K562 (cell line): ENCODE results near the gene HOXB7. TPM values are rescaled to one million over a fixed set of nuclear protein-coding genes. Genes with fewer than 3 reads are reported as not detected.
A peak's percentile ranks its signal among the peaks of the same experiment; 100 is the strongest.

Experiments used
- CHD7 ChIP-seq: fragments of 200-600 bp; sonication (generic); IDR thresholded peaks from one replicate; pipeline ENCODE4 v1.6.1; 2012; ENCODE audit warnings: mild to moderate bottlenecking, low read depth, low read length, inconsistent platforms
- EGR1 ChIP-seq: fragments of 450-650 bp; conservative IDR thresholded peaks from 2 replicates; pipeline ENCODE4 v1.6.1; 2017; ENCODE audit warnings: mild to moderate bottlenecking
- GTF2B ChIP-seq: IDR thresholded peaks from 2 replicates; pipeline ENCODE4 v1.6.1; 2011; ENCODE audit not compliant: insufficient read length; ENCODE audit errors: extremely low read depth
- HDAC8 ChIP-seq: fragments of 450-650 bp; IDR thresholded peaks from 2 replicates; pipeline ENCODE4 v1.6.1; 2016; ENCODE audit warnings: mild to moderate bottlenecking, missing genetic modification characterization, moderate library complexity, missing compliant biosample characterization
- KAT2B ChIP-seq: IDR thresholded peaks from one replicate; pipeline ENCODE4 v1.6.1; 2012; ENCODE audit warnings: low read depth, mild to moderate bottlenecking, control low read depth, inconsistent platforms, low read length, moderate library complexity
- MCM2 ChIP-seq: fragments of 450-650 bp; IDR thresholded peaks from 2 replicates; pipeline ENCODE4 v1.6.1; 2017; ENCODE audit warnings: low read depth, mild to moderate bottlenecking
- RB1 ChIP-seq: fragments of 450-650 bp; IDR thresholded peaks from 2 replicates; pipeline ENCODE4 v1.6.1; 2017; ENCODE audit warnings: low read depth, mild to moderate bottlenecking
- RBM25 ChIP-seq: fragments of 200-400 bp; formaldehyde crosslinking; IDR thresholded peaks from 2 replicates; pipeline ENCODE4 v1.6.1; 2018; ENCODE audit warnings: low read length, low read depth, moderate library complexity; ENCODE audit not compliant: severe bottlenecking
- TAF7 ChIP-seq: fragments of 450-650 bp; IDR thresholded peaks from 2 replicates; pipeline ENCODE4 v1.6.1; 2016; ENCODE audit warnings: missing genetic modification characterization, missing compliant biosample characterization
- TFE3 ChIP-seq: fragments of 450-650 bp; formaldehyde crosslinking; IDR thresholded peaks from 2 replicates; pipeline ENCODE4 v1.4.0; 2020; ENCODE audit warnings: mild to moderate bottlenecking, mixed read lengths
- ZBED1 ChIP-seq: IDR thresholded peaks from 2 replicates; pipeline ENCODE4 v1.6.1; 2014
- ZC3H8 ChIP-seq: fragments of 450-650 bp; IDR thresholded peaks from 2 replicates; pipeline ENCODE4 v1.6.1; 2017
- ZNF175 ChIP-seq: fragments of 200-800 bp; sonication (Bioruptor generic); IDR thresholded peaks from 2 replicates; pipeline ENCODE4 v1.6.1; 2016; ENCODE audit warnings: low read depth, mild to moderate bottlenecking, missing genetic modification characterization, missing compliant biosample characterization
- ZSCAN29 ChIP-seq: fragments of 450-650 bp; IDR thresholded peaks from 2 replicates; pipeline ENCODE4 v1.6.1; 2017
- polyA plus RNA-seq, 8 experiments: library from polyadenylated mRNA; depleted of rRNA in 4 of 8; stranded (reverse) in 5 of 8; unstranded in 3 of 8; fragments of >200 nt; fragmentation: Nextera tagmentation in 2 of 8; fragmentation: Illumina TruSeq in 1 of 8; extraction: Ambion mirVana in 2 of 8; extraction: Trizol in 1 of 8; gene quantifications; 2 replicates each; pipeline versions ENCODE4 v1.2.1 to v1.2.3, GENCODE V29; 2011 to 2014; ENCODE audit warnings: inconsistent platforms in 1 of 8, missing spikeins in 1 of 8
- total RNA-seq, 7 experiments: library from RNA; depleted of rRNA in 6 of 7; stranded (reverse); fragments of >200 nt in 6 of 7; fragmentation: Illumina TruSeq in 2 of 7; extraction: Trizol in 2 of 7; gene quantifications; 2 replicates each; pipeline versions ENCODE4 v1.2.1 to v1.2.3, GENCODE V29; 2011 to 2021; ENCODE audit warnings: low replicate concordance in 1 of 7

HOXB7 gene
- total and polyA plus RNA-seq, 9 of the 15 experiments (the other 6 are each of a cell fraction or from before 2014, with no cell fraction given), result 5.5 to 16.7 (median 8.3) TPM

- no peak for TF ChIP-seq RBM25
- TF ChIP-seq RB1, result peak; percentile 48; the same call in 1 of the 2 replicates
- no peak for TF ChIP-seq KAT2B
- TF ChIP-seq ZBED1, result no peak
- TF ChIP-seq ZNF175 (CRISPR knock-in tag), result no peak
- no peak for TF ChIP-seq CHD7
- no peak for TF ChIP-seq EGR1
- no peak for TF ChIP-seq HDAC8 (tag)
- TF ChIP-seq MCM2, result no peak
- no peak for TF ChIP-seq TFE3
- no peak for TF ChIP-seq TAF7 (tag)
- no peak for TF ChIP-seq ZSCAN29
- no peak for TF ChIP-seq GTF2B
- TF ChIP-seq ZC3H8, result no peak
Measured at GRCh38 chr17:48636177-48637018, 25.6 kb upstream of the HOXB7 start (continued).
